Neural progenitor cell (in vitro differentiated cells): ENCODE measurements around the gene DYNC1LI1. TPM values are rescaled to one million over a fixed set of nuclear protein-coding genes. Genes with fewer than 3 reads are reported as not detected.

Experiments used
- DNase-seq: peaks from one replicate; pipeline ENCODE4 v3.0.0-alpha.2; 2016; ENCODE audit warnings: low spot score
- H2AFZ ChIP-seq: fragments of 200-600 bp; sonication (generic); replicated peaks from 2 replicates; pipeline ENCODE4 v1.6.1; 2016; ENCODE audit warnings: antibody characterized with exemption
- H3F3A ChIP-seq: fragments of 200-600 bp; sonication (generic); 2 replicates; pipeline ENCODE4 v1.6.1; 2016; ENCODE audit warnings: antibody characterized with exemption, low read depth
- H3K27ac ChIP-seq: fragments of 200-600 bp; sonication (generic); 2 replicates; pipeline ENCODE4 v1.5.1; 2016; ENCODE audit warnings: mild to moderate bottlenecking
- H3K27me3 ChIP-seq: fragments of 200-600 bp; sonication (generic); 2 replicates; pipeline ENCODE4 v1.6.1; 2016; ENCODE audit warnings: mild to moderate bottlenecking, moderate library complexity
- H3K36me3 ChIP-seq: fragments of 200-600 bp; sonication (generic); 2 replicates; pipeline ENCODE4 v1.5.1; 2016
- H3K4me1 ChIP-seq: fragments of 200-600 bp; sonication (generic); 2 replicates; pipeline ENCODE4 v1.6.1; 2016; ENCODE audit warnings: mixed run types
- H3K4me2 ChIP-seq: fragments of 200-600 bp; sonication (generic); 2 replicates; pipeline ENCODE4 v1.6.1; 2016
- H3K4me3 ChIP-seq: fragments of 200-600 bp; sonication (generic); 2 replicates; pipeline ENCODE4 v1.5.1; 2016
- H3K79me2 ChIP-seq: fragments of 200-600 bp; sonication (generic); 2 replicates; pipeline ENCODE4 v1.6.1; 2016; ENCODE audit warnings: low read depth
- H3K9ac ChIP-seq: fragments of 200-600 bp; sonication (generic); 2 replicates; pipeline ENCODE4 v1.6.1; 2016
- H3K9me3 ChIP-seq: fragments of 200-600 bp; sonication (generic); 2 replicates; pipeline ENCODE4 v1.5.1; 2016; ENCODE audit warnings: low read depth
- H4K20me1 ChIP-seq: fragments of 200-600 bp; sonication (generic); 2 replicates; pipeline ENCODE4 v1.6.1; 2016; ENCODE audit warnings: low read depth
- H3K27ac Mint-ChIP-seq: 3 replicates; pipeline ENCODE4 v1.8.0; 2021; ENCODE audit warnings: mixed read lengths
- H3K27me3 Mint-ChIP-seq: 2 replicates; pipeline ENCODE4 v1.8.0; 2022; ENCODE audit warnings: low read depth, mild to moderate bottlenecking, inconsistent platforms, moderate library complexity, mixed read lengths; ENCODE audit not compliant: insufficient read depth
- H3K36me3 Mint-ChIP-seq: 3 replicates; pipeline ENCODE4 v1.8.0; 2021; ENCODE audit warnings: mixed read lengths
- H3K4me1 Mint-ChIP-seq: 3 replicates; pipeline ENCODE4 v1.8.0; 2021; ENCODE audit warnings: mixed read lengths
- H3K4me3 Mint-ChIP-seq: 3 replicates; pipeline ENCODE4 v1.8.0; 2021; ENCODE audit warnings: mild to moderate bottlenecking, moderate library complexity, mixed read lengths
- H3K9me3 Mint-ChIP-seq: 3 replicates; pipeline ENCODE4 v1.8.0; 2020; ENCODE audit warnings: mixed read lengths
- CTCF ChIP-seq: fragments of 200-600 bp; sonication (generic); IDR thresholded peaks from 2 replicates; pipeline ENCODE4 v1.5.1; 2017; ENCODE audit warnings: antibody characterized with exemption, mild to moderate bottlenecking
- EZH2 ChIP-seq: fragments of 200-600 bp; sonication (generic); IDR thresholded peaks from 2 replicates; pipeline ENCODE4 v1.6.1; 2017; ENCODE audit warnings: antibody characterized with exemption, mild to moderate bottlenecking, moderate library complexity
- EZH2phosphoT487 ChIP-seq: fragments of 200-600 bp; sonication (generic); IDR thresholded peaks from 2 replicates; pipeline ENCODE4 v1.6.1; 2017; ENCODE audit warnings: antibody characterized with exemption
- total RNA-seq: library from RNA; depleted of rRNA; stranded (reverse); fragments of >200 nt; gene quantifications from 2 replicates; pipeline ENCODE4 v1.2.3, GENCODE V29; 2015; ENCODE audit warnings: low replicate concordance

The DYNC1LI1 gene
- total RNA-seq, 1 donor from 2014 or later = 103 TPM

- H3K4me3 Mint-ChIP-seq = no peak overlapping the region
- H3F3A ChIP-seq = no peaks in the 10 kb centered on the region
- no peaks in the 10 kb centered on the region for H3K9me3 ChIP-seq
- peaks cover 3% of the 10 kb centered on the region for H3K4me1 ChIP-seq
- H3K4me1 Mint-ChIP-seq = peaks cover 11% of the 10 kb centered on the region
- H3K36me3 ChIP-seq = no peaks in the 10 kb centered on the region
- H3K27ac Mint-ChIP-seq = no peak overlapping the region
- no peaks in the 10 kb centered on the region for H3K27me3 Mint-ChIP-seq
- peaks cover 70% of the 10 kb centered on the region for H4K20me1 ChIP-seq
- H3K36me3 Mint-ChIP-seq = peaks cover 2% of the 10 kb centered on the region
- no peak for DNase-seq
- no peaks in the 10 kb centered on the region for H3K9me3 Mint-ChIP-seq
- H3K79me2 ChIP-seq = peaks cover 100% of the 10 kb centered on the region
- H3K4me3 ChIP-seq = no peak overlapping the region
- H3K9ac ChIP-seq = no peak overlapping the region
- no peak overlapping the region for H2AFZ ChIP-seq
- H3K4me2 ChIP-seq = no peak overlapping the region
- no peak for TF ChIP-seq EZH2phosphoT487
- no peak for TF ChIP-seq CTCF
- TF ChIP-seq EZH2 = no peak
- H3K27ac ChIP-seq = no peak overlapping the region
- no peaks in the 10 kb centered on the region for H3K27me3 ChIP-seq
Observed at GRCh38 chr3:32552013-32552412, 18.6 kb downstream of the DYNC1LI1 start.

- Histone ChIP-seq H3K9ac (no peak overlapping the region), H3K4me3 (no peak overlapping the region), H3K27me3 (no peaks in the 10 kb centered on the region), H3F3A (no peaks in the 10 kb centered on the region), H3K27ac (no peak overlapping the region), H3K36me3 (no peaks in the 10 kb centered on the region), H4K20me1 (peaks cover 70% of the 10 kb centered on the region), H3K4me2 (no peak overlapping the region), H3K4me1 (peaks cover 3% of the 10 kb centered on the region), H3K9me3 (no peaks in the 10 kb centered on the region), H2AFZ (no peak overlapping the region), H3K79me2 (peaks cover 100% of the 10 kb centered on the region)
- no peak for DNase-seq
- H3K36me3 Mint-ChIP-seq = peaks cover 3% of the 10 kb centered on the region
- H3K27me3 Mint-ChIP-seq = no peaks in the 10 kb centered on the region
- peaks cover 11% of the 10 kb centered on the region for H3K4me1 Mint-ChIP-seq
- H3K4me3 Mint-ChIP-seq = no peak overlapping the region
- H3K27ac Mint-ChIP-seq = no peak overlapping the region
- no peak for TF ChIP-seq EZH2
- TF ChIP-seq CTCF = no peak
- no peak for TF ChIP-seq EZH2phosphoT487
- no peaks in the 10 kb centered on the region for H3K9me3 Mint-ChIP-seq
Observed at GRCh38 chr3:32551496-32551895, 19.2 kb downstream of the DYNC1LI1 start.

GRCh38 chr3:32551087-32551486 lies 19.6 kb downstream of the DYNC1LI1 start:
- Histone ChIP-seq H3K4me1 (peaks cover 3% of the 10 kb centered on the region), H3K4me2 (no peak overlapping the region), H3K4me3 (no peak overlapping the region), H3K36me3 (no peaks in the 10 kb centered on the region), H2AFZ (no peak overlapping the region), H3K27me3 (no peaks in the 10 kb centered on the region), H3F3A (no peaks in the 10 kb centered on the region), H4K20me1 (peaks cover 66% of the 10 kb centered on the region), H3K79me2 (peaks cover 100% of the 10 kb centered on the region), H3K27ac (no peak overlapping the region), H3K9me3 (no peaks in the 10 kb centered on the region), H3K9ac (no peak overlapping the region)
- no peak for DNase-seq
- Mint-ChIP-seq H3K4me1 (peaks cover 10% of the 10 kb centered on the region), H3K36me3 (peaks cover 6% of the 10 kb centered on the region), H3K4me3 (no peak overlapping the region), H3K27ac (no peak overlapping the region), H3K9me3 (no peaks in the 10 kb centered on the region), H3K27me3 (no peaks in the 10 kb centered on the region)
- TF ChIP-seq CTCF = no peak
- no peak for TF ChIP-seq EZH2phosphoT487
- TF ChIP-seq EZH2 = no peak
